Sigmoid colon (tissue), 7 donors: ENCODE measurements around the gene KBTBD12. TPM values are rescaled to one million over a fixed set of nuclear protein-coding genes. Genes with fewer than 3 reads are reported as not detected.

Source experiments
- DNase-seq: peaks from one replicate; pipeline ENCODE4 v3.0.0-alpha.2; 2019
- H3K27ac ChIP-seq, 4 donors: fragments of 200-600 bp; sonication (generic); one replicate each; pipeline ENCODE4 v1.5.1; 2016 to 2019; ENCODE audit warnings: mild to moderate bottlenecking in 1 of 4
- H3K27me3 ChIP-seq, 3 donors: fragments of 200-600 bp; sonication (generic); one replicate each; pipeline ENCODE4 v1.5.1; 2019; ENCODE audit warnings: mild to moderate bottlenecking in 1 of 3
- H3K36me3 ChIP-seq, 4 donors: fragments of 200-600 bp; sonication (generic); one replicate each; pipeline ENCODE4 v1.5.1; 2016 to 2019
- H3K4me1 ChIP-seq, 4 donors: fragments of 200-600 bp; sonication (generic); one replicate each; pipeline ENCODE4 v1.5.1; 2017 to 2019
- H3K4me3 ChIP-seq, 4 donors: fragments of 200-600 bp; sonication (generic); one replicate each; pipeline ENCODE4 v1.5.1; 2017 to 2019; ENCODE audit warnings: mild to moderate bottlenecking in 2 of 4, moderate library complexity in 1 of 4
- H3K9me3 ChIP-seq, 4 donors: fragments of 200-600 bp in 3 of 4; sonication (generic) in 3 of 4; one replicate each; pipeline versions ENCODE4 v1.5.1 to v1.6.1; 2013 to 2019
- EP300 ChIP-seq, 4 donors: sonication (generic); formaldehyde crosslinking; IDR thresholded peaks; one replicate each; pipeline ENCODE4 v1.6.1; 2017; ENCODE audit warnings: antibody characterized with exemption in 4 of 4
- POLR2A ChIP-seq, 2 donors: fragments of 450-650 bp; IDR thresholded peaks; one replicate each; pipeline ENCODE4 v1.6.1; 2016; ENCODE audit warnings: antibody characterized with exemption in 2 of 2, mild to moderate bottlenecking in 2 of 2, moderate library complexity in 2 of 2
- POLR2AphosphoS5 ChIP-seq, 4 donors: sonication (generic); formaldehyde crosslinking; IDR thresholded peaks; one replicate each; pipeline ENCODE4 v1.6.1; 2017; ENCODE audit warnings: antibody characterized with exemption in 4 of 4
- WGBS, 2 donors: extraction: QIAGEN DNeasy Blood & Tissue Kit; methylation state at CpG; one replicate each; pipeline ENCODE4 v1.1.7; 2013; 5-methylcytosine and 5-hydroxymethylcytosine counted together
- intact Hi-C: fragments of 100-400 bp; cut with DNase I; formaldehyde crosslinking; loops from one replicate; pipeline ENCODE4 v1.15.1; 2023
- polyA plus RNA-seq, 3 donors: library from polyadenylated mRNA; stranded (reverse); fragments of 200-250 nt; gene quantifications; one replicate each; pipeline ENCODE4 v1.2.3, GENCODE V29; 2013
- total RNA-seq, 4 donors: library from RNA; depleted of rRNA; stranded (reverse); fragments of >200 nt; gene quantifications; one replicate each; pipeline ENCODE4 v1.1.0, GENCODE V29; 2016
- TF ChIP-seq, protein P1 (sequence below), 4 experiments: fragments of 450-650 bp in 3 of 4; fragments of 200-600 bp in 1 of 4; IDR thresholded peaks; one replicate each; pipeline ENCODE4 v1.5.1; 2016 to 2019; ENCODE audit warnings: antibody characterized with exemption in 4 of 4, mild to moderate bottlenecking in 3 of 4, moderate library complexity in 2 of 4
- donor health status: healthy with polysubstance abuse.
- donor health status: Bipolar disorder and iron deficiency.
- donor health status: healthy.

Gene KBTBD12, protein sequence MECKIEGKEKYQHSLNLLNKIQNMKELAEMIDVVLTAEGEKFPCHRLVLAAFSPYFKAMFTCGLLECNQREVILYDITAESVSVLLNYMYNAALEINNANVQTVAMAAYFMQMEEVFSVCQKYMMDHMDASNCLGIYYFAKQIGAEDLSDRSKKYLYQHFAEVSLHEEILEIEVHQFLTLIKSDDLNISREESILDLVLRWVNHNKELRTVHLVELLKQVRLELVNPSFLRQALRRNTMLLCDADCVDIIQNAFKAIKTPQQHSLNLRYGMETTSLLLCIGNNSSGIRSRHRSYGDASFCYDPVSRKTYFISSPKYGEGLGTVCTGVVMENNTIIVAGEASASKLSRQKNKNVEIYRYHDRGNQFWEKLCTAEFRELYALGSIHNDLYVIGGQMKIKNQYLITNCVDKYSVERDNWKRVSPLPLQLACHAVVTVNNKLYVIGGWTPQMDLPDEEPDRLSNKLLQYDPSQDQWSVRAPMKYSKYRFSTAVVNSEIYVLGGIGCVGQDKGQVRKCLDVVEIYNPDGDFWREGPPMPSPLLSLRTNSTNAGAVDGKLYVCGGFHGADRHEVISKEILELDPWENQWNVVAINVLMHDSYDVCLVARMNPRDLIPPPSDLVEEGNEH
- 1 to 10 TPM; 2.5 to 5.9 (median 3.3) TPM for total RNA-seq
- polyA plus RNA-seq: 1 to 10 TPM; 1.3 to 1.8 (median 1.8) TPM

DNA sequence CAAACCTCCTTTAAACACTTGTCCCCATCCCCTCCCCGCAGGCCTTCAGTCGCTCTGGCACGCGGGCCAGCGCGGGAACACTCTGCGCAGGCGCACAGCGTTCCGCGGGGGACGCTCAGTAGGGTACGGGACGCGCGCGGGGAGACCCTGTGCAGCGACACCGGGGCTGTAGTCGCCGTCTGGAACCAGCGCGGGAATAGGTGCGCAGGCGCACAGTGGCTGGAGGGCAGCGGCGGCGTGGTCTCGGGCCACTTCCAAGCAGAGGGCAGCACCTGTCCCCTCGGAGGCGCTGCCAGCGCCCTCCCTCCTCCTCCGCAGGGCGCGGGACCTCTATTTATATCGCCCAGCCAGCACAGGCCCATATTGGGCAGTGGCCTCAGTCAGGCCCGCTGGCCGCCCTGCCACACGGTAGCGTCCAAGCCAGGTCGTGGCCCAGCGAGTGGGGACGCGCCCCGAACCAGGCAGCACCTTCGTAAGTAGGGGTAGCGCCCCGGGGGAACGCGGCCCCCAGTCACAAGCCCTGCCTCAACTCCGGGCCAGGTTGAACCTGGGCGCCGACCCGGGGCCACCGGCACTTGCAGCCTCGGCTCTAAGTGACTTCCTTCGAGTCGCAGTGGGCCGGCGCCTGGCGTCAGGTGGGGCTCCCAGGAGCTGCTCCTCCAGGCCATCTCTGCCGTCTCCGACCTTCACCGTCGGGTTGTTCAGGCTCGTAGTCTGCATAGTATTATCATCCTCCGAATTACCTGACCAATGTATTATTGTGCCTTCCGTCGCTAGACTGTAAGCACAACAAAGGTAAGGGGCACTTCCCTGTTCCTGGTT, at the start of gene KBTBD12:
Gene KBTBD12, plus strand, starts transcription at position 118 of the 822 bp plus-strand sequence. CDS start 7,830 bp downstream, outside the sequence.
- H3K27ac ChIP-seq: peak within 1 kb of the TSS; percentile 79 to 92 (median 88)
- TF ChIP-seq, protein P1, sequence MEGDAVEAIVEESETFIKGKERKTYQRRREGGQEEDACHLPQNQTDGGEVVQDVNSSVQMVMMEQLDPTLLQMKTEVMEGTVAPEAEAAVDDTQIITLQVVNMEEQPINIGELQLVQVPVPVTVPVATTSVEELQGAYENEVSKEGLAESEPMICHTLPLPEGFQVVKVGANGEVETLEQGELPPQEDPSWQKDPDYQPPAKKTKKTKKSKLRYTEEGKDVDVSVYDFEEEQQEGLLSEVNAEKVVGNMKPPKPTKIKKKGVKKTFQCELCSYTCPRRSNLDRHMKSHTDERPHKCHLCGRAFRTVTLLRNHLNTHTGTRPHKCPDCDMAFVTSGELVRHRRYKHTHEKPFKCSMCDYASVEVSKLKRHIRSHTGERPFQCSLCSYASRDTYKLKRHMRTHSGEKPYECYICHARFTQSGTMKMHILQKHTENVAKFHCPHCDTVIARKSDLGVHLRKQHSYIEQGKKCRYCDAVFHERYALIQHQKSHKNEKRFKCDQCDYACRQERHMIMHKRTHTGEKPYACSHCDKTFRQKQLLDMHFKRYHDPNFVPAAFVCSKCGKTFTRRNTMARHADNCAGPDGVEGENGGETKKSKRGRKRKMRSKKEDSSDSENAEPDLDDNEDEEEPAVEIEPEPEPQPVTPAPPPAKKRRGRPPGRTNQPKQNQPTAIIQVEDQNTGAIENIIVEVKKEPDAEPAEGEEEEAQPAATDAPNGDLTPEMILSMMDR (IDR thresholded peaks at IDR 0.05): no peak
- TF ChIP-seq EP300 (IDR thresholded peaks at IDR 0.05) (no peak), POLR2AphosphoS5 (IDR thresholded peaks at IDR 0.05) (peak; percentile 35 to 76 (median 71)), POLR2A (IDR thresholded peaks at IDR 0.05) (peak; percentile 20 to 32)
- H3K27me3 ChIP-seq: no peaks in the 10 kb centered on the region
- peaks cover 0 to 47% (median 31%) of the 10 kb centered on the region in 4 donors for H3K4me1 ChIP-seq
- H3K9me3 ChIP-seq: no peaks in the 10 kb centered on the region
- no peaks in the 10 kb centered on the region for H3K36me3 ChIP-seq
- 23 to 24% methylated on average over 69 of the region's 69 CpGs for WGBS, 2 donors
- H3K4me3 ChIP-seq: peak within 1 kb of the TSS; percentile 43 to 61 (median 55)
- DNase-seq: peak; percentile 77
- intact Hi-C loops: loop anchor here (10.0 kb wide), 2 partner anchors 139 to 231 kb away; partner anchors contain the start of gene SEC61A1

DNA sequence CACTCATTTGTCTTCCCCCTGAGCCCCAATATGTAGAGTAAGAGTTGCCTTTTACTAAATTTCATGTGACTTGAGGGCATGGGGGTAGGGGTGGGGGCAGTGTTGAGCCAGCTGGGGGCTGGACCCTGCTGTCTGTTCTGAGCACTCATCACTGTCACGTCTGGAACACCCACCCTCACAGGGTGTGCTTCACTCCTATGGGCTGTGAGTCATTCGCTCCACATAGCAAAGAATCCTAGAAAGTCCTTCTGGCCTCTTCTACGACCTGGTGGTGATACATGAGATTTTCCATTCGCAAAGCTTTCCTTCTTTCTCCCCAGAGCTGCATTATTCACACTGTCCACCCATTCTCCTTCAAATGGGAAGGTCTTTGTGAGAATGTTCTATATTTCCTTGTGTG, 49.1 kb upstream of the KBTBD12 start:
- H3K36me3 ChIP-seq: no peaks in the 10 kb centered on the region
- intact Hi-C loops: no loop called here
- H3K9me3 ChIP-seq: no peaks in the 10 kb centered on the region
- DNase-seq: no peak
- H3K27ac ChIP-seq: no peak overlapping the region
- 82 to 83% methylated on average over 4 of the region's 4 CpGs for WGBS, 2 donors
- TF ChIP-seq, protein P1 (IDR thresholded peaks at IDR 0.05): no peak
- TF ChIP-seq POLR2A (IDR thresholded peaks at IDR 0.05): no peak
- no peaks in the 10 kb centered on the region for H3K4me1 ChIP-seq
- H3K4me3 ChIP-seq: no peak overlapping the region
- no peaks in the 10 kb centered on the region for H3K27me3 ChIP-seq

DNA sequence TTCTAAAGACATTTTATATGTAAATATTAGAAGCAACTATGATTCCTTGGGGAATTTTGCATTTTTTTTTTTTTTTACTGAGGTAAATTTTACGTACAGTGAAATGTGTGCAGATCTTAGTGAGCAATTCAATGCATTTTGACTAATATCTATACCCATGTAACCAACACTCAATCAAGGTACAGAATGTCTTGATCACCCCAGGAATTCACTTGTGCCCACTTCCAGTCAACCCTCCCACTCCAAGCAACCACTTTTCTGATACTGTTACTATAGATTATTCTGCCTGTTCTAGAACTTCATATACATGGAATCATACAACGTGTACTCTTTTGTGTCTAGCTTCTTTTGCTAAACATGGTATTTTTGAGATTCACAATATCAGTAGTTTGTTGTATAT, 47.6 kb upstream of the KBTBD12 start:
- intact Hi-C loops: no loop called here
- Histone ChIP-seq H3K4me3 (no peak overlapping the region), H3K27ac (no peak overlapping the region), H3K27me3 (no peaks in the 10 kb centered on the region), H3K4me1 (no peaks in the 10 kb centered on the region), H3K36me3 (no peaks in the 10 kb centered on the region), H3K9me3 (no peaks in the 10 kb centered on the region)
- no peak for TF ChIP-seq EP300 (IDR thresholded peaks at IDR 0.05)
- TF ChIP-seq, protein P1 (IDR thresholded peaks at IDR 0.05): no peak
- no peak for TF ChIP-seq POLR2AphosphoS5 (IDR thresholded peaks at IDR 0.05)
- TF ChIP-seq POLR2A (IDR thresholded peaks at IDR 0.05): no peak
- 84 to 93% methylated on average over 2 of the region's 2 CpGs for whole genome bisulfite sequencing, 2 donors
- DNase-seq: no peak

DNA sequence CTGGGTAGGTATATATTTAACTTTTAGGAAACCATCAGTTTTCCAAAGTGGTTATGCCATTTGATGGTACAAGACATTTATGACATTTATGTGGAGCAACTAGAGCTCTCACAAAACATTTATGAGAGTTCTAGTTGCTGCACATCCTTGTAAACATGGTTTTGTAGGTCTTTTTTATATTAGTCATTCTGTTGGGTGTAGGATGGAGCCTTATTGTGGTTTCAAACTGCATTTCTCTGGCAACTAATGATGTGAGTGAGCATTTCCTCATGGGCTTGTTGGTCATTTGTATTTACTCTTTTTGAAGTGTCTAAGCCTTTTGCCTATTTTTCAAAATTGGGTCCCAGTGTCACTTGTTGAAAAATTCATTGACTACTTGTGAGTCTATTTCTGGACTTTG, 47.0 kb upstream of the KBTBD12 start:
- no peak overlapping the region for H3K27ac ChIP-seq
- DNase-seq: no peak
- no peak overlapping the region for H3K4me3 ChIP-seq
- no peaks in the 10 kb centered on the region for H3K4me1 ChIP-seq
- H3K36me3 ChIP-seq: no peaks in the 10 kb centered on the region
- intact Hi-C loops: no loop called here
- TF ChIP-seq, protein P1 (IDR thresholded peaks at IDR 0.05): no peak
- TF ChIP-seq EP300 (IDR thresholded peaks at IDR 0.05) (no peak), POLR2AphosphoS5 (IDR thresholded peaks at IDR 0.05) (no peak), POLR2A (IDR thresholded peaks at IDR 0.05) (no peak)
- H3K27me3 ChIP-seq: no peaks in the 10 kb centered on the region
- H3K9me3 ChIP-seq: no peaks in the 10 kb centered on the region
